ENCODE data around the gene TMEM201.

GRCh38 chr1:9618909-9619679, 30.4 kb downstream of the TMEM201 start:
- TF ChIP-seq SUZ12 (IDR thresholded peaks at IDR 0.05; ENCODE audit: extremely low read depth, insufficient read depth, insufficient read length) (no peak), ZNF274 (IDR thresholded peaks at IDR 0.05; ENCODE audit: low read depth, low read length) (no peak)

Measured in NT2/D1 (cell line).